ENCODE results near the gene INA. TPM values are rescaled to one million over a fixed set of nuclear protein-coding genes. Genes with fewer than 3 reads are reported as not detected.
A peak's percentile ranks its signal among the peaks of the same experiment; 100 is the strongest.

The INA gene
- total RNA-seq, 1 donor from 2014 or later: 2.4 TPM

DNA sequence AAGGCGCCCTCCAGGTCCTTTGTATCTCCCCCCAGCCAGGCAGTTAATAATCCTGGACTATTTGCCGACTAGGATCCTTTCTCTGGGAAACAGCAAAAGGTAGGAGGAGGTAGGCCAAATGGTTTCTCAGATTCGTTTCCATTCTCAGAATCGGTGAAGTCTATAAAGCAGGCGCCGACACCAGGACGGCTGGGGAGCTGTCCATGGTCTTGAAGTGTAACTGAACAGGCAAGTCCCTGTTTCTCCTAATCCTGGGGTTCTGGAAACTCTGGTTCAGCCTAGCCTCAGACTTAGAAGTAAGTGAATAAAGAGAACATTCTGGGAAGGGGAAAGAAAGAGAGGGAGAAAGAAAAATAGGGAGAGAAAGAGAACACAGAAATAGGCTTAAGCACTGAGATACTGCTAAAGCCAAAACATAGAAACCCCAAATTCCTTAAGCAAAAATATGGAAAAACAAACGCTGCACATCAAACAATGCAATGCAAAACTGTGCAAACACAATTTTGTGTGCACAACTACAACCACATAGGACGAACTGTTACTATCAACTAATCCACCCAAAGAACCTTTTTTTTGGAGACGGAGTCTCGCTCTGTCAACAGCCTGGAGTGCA lies 11.1 kb upstream of the INA start:
- H3K27me3 Mint-ChIP-seq (ENCODE audit: unreplicated experiment): peaks cover 41% of the 10 kb centered on the region
- no peaks in the 10 kb centered on the region for H3K36me3 Mint-ChIP-seq (ENCODE audit: unreplicated experiment)
- H3K9me3 Mint-ChIP-seq (ENCODE audit: unreplicated experiment): no peaks in the 10 kb centered on the region
- peak; percentile 87 for DNase-seq (ENCODE audit: extremely low spot score, unreplicated experiment)
- no peaks in the 10 kb centered on the region for H3K4me1 Mint-ChIP-seq (ENCODE audit: unreplicated experiment)
- H3K4me3 Mint-ChIP-seq (ENCODE audit: unreplicated experiment): no peak overlapping the region
- no peak overlapping the region for H3K27ac Mint-ChIP-seq (ENCODE audit: unreplicated experiment)
- TF ChIP-seq, protein P1, sequence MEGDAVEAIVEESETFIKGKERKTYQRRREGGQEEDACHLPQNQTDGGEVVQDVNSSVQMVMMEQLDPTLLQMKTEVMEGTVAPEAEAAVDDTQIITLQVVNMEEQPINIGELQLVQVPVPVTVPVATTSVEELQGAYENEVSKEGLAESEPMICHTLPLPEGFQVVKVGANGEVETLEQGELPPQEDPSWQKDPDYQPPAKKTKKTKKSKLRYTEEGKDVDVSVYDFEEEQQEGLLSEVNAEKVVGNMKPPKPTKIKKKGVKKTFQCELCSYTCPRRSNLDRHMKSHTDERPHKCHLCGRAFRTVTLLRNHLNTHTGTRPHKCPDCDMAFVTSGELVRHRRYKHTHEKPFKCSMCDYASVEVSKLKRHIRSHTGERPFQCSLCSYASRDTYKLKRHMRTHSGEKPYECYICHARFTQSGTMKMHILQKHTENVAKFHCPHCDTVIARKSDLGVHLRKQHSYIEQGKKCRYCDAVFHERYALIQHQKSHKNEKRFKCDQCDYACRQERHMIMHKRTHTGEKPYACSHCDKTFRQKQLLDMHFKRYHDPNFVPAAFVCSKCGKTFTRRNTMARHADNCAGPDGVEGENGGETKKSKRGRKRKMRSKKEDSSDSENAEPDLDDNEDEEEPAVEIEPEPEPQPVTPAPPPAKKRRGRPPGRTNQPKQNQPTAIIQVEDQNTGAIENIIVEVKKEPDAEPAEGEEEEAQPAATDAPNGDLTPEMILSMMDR (IDR thresholded peaks at IDR 0.05): no peak

DNA sequence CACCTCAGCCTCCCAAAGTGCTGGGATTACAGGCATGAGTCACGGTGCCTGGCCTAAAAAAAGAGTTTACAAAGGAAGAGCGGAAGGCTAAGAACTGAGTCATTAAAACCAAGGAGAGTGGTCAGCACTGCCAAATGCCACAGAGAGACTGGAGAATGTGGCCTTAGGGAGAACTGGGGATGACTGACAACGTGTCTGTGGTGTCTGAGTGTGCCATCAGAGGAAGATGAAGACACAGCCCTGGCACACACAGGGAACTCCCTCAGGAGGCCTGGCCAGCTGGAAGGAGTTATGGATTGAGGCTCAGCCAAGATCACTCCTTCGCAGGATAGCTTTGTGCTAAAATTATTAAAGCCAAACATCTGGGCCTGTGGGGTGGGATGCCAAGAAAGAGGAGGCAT lies 3.9 kb upstream of the INA start:
- TF ChIP-seq, protein P1 (IDR thresholded peaks at IDR 0.05): no peak
- peaks cover 17% of the 10 kb centered on the region for H3K4me1 Mint-ChIP-seq (ENCODE audit: unreplicated experiment)
- no peaks in the 10 kb centered on the region for H3K36me3 Mint-ChIP-seq (ENCODE audit: unreplicated experiment)
- DNase-seq (ENCODE audit: extremely low spot score, unreplicated experiment): peak; percentile 92
- no peak overlapping the region for H3K4me3 Mint-ChIP-seq (ENCODE audit: unreplicated experiment)
- peaks cover 26% of the 10 kb centered on the region for H3K27me3 Mint-ChIP-seq (ENCODE audit: unreplicated experiment)
- H3K9me3 Mint-ChIP-seq (ENCODE audit: unreplicated experiment): no peaks in the 10 kb centered on the region
- H3K27ac Mint-ChIP-seq (ENCODE audit: unreplicated experiment): peak overlapping the region; percentile 80

DNA sequence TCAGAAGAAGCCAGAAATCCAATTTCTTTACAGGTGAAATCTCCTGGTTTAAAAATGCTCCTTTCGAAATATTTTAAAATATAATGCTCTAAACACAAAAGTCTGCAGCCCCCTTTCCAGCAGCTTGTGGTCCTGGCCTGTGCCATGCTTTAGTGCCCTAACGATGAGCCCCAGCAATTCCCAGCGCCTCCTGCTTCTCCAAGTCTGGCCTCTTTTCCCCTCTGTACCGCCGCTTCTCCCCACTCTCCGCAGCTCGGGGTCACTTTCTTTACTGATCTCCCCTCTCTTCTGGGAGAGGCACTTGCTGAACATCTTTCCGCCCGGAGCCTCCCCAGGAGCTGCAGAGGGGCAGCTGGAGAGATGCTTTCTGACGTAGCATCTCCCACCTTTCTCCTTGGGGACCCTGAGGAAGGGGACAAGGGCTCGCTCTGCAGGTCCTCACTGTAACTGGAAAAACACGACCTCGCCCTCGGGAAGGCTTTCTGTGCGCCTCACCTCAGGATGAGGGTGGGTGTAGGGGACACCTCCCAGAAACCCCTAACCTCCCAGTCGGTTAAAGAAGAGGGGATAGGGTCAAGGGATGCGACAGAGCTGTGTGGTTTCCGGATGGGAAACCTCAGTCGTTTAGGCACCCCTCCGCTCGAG lies 565 bp upstream of the INA start:
- H3K27ac Mint-ChIP-seq (ENCODE audit: unreplicated experiment): no peak overlapping the region
- no peaks in the 10 kb centered on the region for H3K36me3 Mint-ChIP-seq (ENCODE audit: unreplicated experiment)
- H3K4me3 Mint-ChIP-seq (ENCODE audit: unreplicated experiment): peak overlapping the region; percentile 68
- TF ChIP-seq, protein P1 (IDR thresholded peaks at IDR 0.05): no peak
- H3K4me1 Mint-ChIP-seq (ENCODE audit: unreplicated experiment): peaks cover 22% of the 10 kb centered on the region
- no peaks in the 10 kb centered on the region for H3K9me3 Mint-ChIP-seq (ENCODE audit: unreplicated experiment)
- H3K27me3 Mint-ChIP-seq (ENCODE audit: unreplicated experiment): peaks cover 35% of the 10 kb centered on the region
- DNase-seq (ENCODE audit: extremely low spot score, unreplicated experiment): no peak

DNA sequence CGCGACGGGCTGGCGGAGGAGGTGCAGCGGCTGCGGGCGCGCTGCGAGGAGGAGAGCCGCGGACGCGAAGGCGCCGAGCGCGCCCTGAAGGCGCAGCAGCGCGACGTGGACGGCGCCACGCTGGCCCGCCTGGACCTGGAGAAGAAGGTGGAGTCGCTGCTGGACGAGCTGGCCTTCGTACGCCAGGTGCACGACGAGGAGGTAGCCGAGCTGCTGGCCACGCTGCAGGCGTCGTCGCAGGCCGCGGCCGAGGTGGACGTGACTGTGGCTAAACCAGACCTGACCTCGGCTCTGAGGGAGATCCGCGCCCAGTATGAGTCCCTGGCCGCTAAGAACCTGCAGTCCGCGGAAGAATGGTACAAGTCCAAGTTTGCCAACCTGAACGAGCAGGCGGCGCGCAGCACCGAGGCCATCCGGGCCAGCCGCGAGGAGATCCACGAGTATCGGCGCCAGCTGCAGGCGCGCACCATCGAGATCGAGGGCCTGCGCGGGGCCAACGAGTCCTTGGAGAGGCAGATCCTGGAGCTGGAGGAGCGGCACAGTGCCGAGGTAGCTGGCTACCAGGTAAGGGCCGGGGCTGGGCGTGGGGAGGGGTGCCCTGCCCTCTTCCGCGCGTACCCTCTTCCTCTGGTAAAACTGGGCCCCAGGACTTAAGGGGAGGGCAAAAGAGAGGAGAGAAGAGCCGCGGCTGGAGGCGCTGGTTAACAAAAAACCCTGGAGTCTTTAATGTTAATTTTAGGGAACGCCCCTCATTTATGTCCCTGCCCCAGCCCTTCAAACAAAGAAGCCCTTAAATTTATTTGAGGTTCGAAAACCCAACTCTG lies 987 bp downstream of the INA start:
- DNase-seq (ENCODE audit: extremely low spot score, unreplicated experiment): no peak
- TF ChIP-seq, protein P1 (IDR thresholded peaks at IDR 0.05): no peak
- Mint-ChIP-seq H3K36me3 (ENCODE audit: unreplicated experiment) (no peaks in the 10 kb centered on the region), H3K4me3 (ENCODE audit: unreplicated experiment) (peak overlapping the region; percentile 18), H3K27me3 (ENCODE audit: unreplicated experiment) (peaks cover 40% of the 10 kb centered on the region), H3K27ac (ENCODE audit: unreplicated experiment) (no peak overlapping the region), H3K9me3 (ENCODE audit: unreplicated experiment) (no peaks in the 10 kb centered on the region), H3K4me1 (ENCODE audit: unreplicated experiment) (peaks cover 23% of the 10 kb centered on the region)

DNA sequence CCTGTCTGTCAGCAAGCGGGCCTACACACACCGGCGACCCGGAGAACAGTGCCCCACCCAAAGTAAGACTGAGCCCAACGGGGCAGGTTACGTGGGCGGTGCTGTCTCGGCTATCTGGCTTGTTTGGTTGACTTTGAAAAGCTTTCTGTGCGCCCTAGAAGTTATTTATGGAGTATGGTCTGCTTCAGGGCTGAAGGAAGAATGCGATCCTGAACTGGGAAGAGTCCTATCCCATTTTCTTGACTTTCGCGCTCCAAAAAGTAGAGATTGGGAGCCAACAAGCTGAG lies 1.5 kb downstream of the INA start:
- Mint-ChIP-seq H3K4me3 (ENCODE audit: unreplicated experiment) (no peak overlapping the region), H3K27me3 (ENCODE audit: unreplicated experiment) (peaks cover 43% of the 10 kb centered on the region), H3K36me3 (ENCODE audit: unreplicated experiment) (no peaks in the 10 kb centered on the region), H3K27ac (ENCODE audit: unreplicated experiment) (no peak overlapping the region), H3K4me1 (ENCODE audit: unreplicated experiment) (peaks cover 18% of the 10 kb centered on the region), H3K9me3 (ENCODE audit: unreplicated experiment) (no peaks in the 10 kb centered on the region)
- TF ChIP-seq, protein P1 (IDR thresholded peaks at IDR 0.05): no peak
- DNase-seq (ENCODE audit: extremely low spot score, unreplicated experiment): no peak

All from osteocyte (in vitro differentiated cells).